GM19468 (cell line): ENCODE measurements around the gene KIF16B.
"Not testable (repeated sequence)": the region's sequence is repeated elsewhere in the genome, so short reads cannot be mapped to it uniquely, and the experiment has no call there.

Experiments
- ATAC-seq: cut with Tn5 transposase; IDR thresholded peaks from one replicate; pipeline ENCODE4 v1.9.1; 2021; ENCODE audit warnings: mild to moderate bottlenecking, moderate library complexity, moderate number of reproducible peaks; ENCODE audit not compliant: unreplicated experiment; ENCODE audit errors: extremely low read depth

Gene KIF16B

GRCh38 chr20:16273812-16274555 lies 299.3 kb downstream of the KIF16B start:
- no peak for ATAC-seq

DNA sequence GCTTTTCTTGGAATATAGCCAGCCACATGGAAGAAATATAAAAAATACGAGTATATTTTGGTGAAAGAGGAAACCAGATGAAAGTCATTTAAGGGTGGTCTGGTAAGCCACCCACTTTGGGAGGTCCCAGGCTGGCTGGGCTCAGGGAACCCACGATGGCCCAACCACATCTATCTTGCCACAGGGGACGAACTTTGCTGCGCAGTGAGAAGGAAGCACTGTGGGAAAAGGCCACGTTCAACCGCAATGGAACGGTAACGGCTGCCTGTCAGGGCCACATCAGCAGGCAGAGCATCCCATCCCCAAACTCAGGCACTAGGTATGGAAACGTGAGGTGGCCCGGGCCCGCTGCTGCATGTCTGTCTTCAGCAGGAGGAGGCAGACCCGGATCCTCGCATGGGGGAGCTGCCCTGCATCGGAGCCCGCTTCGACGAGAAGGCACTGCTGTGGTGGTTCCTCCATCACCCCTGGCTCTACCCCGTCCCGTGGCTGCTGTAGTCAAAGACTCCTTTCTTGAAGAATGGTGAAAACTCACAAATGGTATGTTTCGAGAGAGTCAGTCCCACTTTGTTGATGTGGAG lies 300.4 kb downstream of the KIF16B start:
- no peak for ATAC-seq

GRCh38 chr20:16271450-16271849 lies 301.8 kb downstream of the KIF16B start:
- no peak for ATAC-seq

DNA sequence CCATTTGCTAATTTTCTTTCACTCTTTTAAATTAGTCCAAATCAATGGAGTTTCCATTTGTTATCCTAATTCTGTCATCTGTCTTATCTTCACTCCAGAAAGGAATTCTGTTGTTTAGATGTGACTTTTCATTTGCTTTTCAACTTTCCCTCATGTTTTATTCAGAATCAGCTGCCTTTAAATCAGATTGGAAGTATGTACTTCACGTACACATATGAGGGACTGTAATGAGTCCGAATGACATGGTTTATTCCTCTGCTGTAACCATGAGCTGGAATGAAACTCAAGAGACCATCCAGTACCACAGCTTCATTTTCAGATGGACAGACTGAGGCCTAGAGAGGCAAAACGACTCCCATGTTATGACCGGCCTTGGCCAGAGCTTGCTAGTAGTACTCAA lies 302.3 kb downstream of the KIF16B start:
- no peak for ATAC-seq

GRCh38 chr20:16270314-16270931 lies 302.8 kb downstream of the KIF16B start:
- no peak for ATAC-seq

DNA sequence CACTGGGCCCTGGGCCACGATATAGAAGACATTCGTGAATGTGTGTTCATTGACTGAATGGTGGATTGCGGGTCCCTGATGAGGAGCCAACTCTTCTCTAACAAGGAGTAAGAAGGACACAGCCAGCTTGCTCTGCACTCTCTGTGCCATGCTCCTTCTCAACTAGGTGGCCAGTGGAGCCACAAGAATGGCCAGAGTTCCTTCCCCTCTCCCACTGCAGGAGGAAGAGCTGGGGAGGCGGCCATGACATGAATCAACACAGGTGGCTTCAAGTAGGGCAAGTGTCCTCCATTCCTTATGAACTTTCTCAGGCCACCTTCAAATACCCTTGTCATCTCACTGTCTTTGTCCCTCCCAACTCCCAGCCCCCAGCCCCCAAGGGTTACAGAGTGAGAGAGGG lies 305.7 kb downstream of the KIF16B start:
- no peak for ATAC-seq

GRCh38 chr20:16265334-16265733 lies 307.9 kb downstream of the KIF16B start:
- ATAC-seq = no peak

GRCh38 chr20:16263582-16263981 lies 309.7 kb downstream of the KIF16B start:
- ATAC-seq = no peak

DNA sequence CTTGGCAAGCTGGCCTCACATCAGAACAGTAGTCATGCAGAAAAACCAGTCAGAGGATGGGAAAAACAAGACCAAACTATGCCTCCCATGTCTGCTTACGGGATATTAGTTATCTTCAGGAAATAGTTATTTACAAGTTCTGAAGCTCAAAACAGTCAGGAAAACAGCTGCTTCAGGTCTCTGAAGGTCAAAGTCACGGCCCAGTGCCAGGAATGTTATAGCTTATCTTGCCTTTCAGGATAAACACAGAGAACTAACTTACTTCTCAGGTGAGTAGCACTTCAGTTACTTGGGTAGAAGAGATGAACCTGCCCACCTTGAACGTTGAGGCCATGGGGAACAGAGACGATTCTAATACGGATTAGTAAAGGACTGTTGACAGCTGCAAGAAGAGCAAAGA lies 310.7 kb downstream of the KIF16B start:
- no peak for ATAC-seq

- no peak for ATAC-seq
Measured at GRCh38 chr20:16261733-16262273, 311.4 kb downstream of the KIF16B start.

DNA sequence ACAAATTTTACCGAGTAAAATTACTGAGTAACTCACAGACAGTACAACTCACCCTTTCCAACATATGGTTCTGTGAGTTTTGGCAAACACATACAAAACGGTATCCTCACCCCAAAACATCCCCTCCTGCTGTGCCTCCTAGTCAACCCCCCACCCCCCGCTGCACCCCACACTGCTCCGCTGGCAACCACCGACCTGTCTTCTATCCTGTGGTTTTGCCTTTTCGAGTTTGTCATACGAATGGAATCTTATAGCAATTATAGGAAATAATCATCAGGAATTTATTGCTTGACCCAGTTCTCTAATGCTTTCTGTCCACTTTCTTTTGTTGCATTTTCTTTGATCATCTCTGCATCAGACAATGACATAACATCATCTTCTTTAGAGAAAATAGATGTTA lies 312.3 kb downstream of the KIF16B start:
- ATAC-seq = no peak

DNA sequence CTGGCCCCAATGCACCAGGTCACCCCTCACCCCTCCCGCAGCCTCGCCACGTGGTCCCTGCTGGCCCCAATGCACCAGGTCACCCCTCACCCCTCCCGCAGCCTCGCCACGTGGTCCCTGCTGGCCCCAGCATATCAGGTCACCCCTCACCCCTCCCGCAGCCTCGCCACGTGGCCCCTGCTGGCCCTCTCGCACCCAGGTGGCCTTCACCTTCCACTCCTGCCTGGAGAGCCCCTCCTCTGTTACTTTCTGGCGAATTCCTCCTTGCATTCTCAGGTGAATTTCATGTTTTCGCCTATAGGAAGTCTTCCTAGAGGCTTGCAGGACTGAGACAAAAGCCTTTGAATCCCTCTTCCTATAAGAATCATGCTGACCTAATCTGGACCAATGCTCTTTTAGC lies 313.1 kb downstream of the KIF16B start:
- ATAC-seq = not testable (repeated sequence)

DNA sequence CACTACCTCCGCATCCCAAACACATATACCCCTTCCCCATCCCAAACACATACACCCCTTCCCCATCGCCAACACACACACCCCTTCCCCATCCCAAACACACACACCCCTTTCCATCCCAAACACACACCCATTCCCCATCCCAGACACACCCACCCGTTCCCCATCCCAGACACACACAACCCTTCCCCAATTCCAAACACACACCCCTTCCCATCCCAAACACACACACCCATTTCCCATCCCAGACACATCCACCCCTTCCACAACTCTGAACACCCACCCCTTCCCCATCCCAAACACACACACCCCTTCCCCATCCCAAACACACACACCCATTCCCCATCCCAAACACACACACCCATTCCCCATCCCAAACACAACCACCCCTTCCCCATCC lies 314.5 kb downstream of the KIF16B start:
- ATAC-seq = no peak

- ATAC-seq = no peak
Measured at GRCh38 chr20:16257813-16258430, 315.3 kb downstream of the KIF16B start.

GRCh38 chr20:16257021-16257420 lies 316.2 kb downstream of the KIF16B start:
- ATAC-seq = no peak

- no peak for ATAC-seq
Measured at GRCh38 chr20:16246870-16247269, 326.4 kb downstream of the KIF16B start.

DNA sequence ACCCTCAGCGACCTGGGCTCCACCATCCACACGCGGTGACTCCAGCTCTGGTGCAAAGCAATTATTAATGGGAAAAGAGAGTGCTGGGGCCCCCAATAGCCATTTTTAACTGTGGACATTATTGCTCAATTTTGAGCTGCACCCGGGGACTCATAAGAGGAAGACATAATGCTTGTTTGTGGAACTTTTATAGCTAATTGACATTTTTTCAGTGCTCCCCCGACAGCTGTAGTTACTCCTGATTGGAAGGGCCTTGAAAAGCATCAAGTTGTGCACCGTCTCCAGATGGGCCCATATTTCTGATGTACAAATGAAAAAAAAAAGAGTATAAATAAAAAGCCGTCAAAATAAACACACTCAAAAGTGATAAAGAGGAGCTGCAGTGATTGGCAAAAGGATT lies 327.0 kb downstream of the KIF16B start:
- no peak for ATAC-seq

- no peak for ATAC-seq
Measured at GRCh38 chr20:16245879-16246278, 327.4 kb downstream of the KIF16B start.

DNA sequence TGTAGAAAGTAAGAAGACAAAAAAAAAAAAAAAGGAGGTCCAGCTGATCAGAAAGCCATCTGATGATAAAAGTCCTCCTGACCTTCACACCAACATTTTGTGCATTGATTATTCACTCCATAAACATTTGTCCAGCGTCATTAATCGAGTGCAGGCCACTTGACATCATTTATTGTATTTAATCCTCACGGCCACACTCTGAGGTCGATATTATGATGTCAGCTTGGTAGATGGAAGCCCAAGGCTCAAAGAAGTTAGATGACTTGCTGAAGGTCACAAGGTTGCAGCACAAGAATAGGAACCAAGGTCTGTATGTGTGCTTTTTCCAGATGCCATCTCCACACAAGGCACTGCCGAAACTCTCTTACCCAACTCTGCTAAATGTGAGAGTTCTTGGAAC lies 328.4 kb downstream of the KIF16B start:
- no peak for ATAC-seq

DNA sequence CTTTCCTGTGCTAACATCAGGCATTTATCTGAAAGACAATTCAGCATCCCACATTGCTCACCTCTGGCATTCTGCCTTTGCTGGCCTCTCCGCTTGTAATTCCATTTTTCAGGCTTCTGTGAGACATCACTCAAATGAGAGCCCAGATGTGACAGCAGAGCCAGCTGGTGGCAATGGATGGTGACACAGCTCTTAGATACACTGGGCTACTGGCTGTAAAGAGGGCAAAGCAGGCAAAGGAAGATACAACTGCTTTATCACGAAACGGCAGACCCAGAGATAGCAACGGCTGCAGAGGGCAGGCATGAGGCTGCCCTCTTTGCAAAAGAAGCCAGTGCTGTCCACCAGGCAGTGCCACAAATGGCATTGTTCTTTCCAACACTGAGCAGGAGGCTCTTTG lies 329.8 kb downstream of the KIF16B start:
- ATAC-seq = no peak

GRCh38 chr20:16241911-16242310 lies 331.3 kb downstream of the KIF16B start:
- no peak for ATAC-seq
